HG03108 (cell line): ENCODE measurements around the gene FURIN.
A peak's percentile ranks its signal among the peaks of the same experiment; 100 is the strongest.
"Not testable (repeated sequence)": the region's sequence is repeated elsewhere in the genome, so short reads cannot be mapped to it uniquely, and the experiment has no call there.

ENCODE experiments used
- ATAC-seq: cut with Tn5 transposase; IDR thresholded peaks from one replicate; pipeline ENCODE4 v1.9.1; 2021; ENCODE audit warnings: moderate library complexity; ENCODE audit not compliant: unreplicated experiment

The FURIN gene

DNA sequence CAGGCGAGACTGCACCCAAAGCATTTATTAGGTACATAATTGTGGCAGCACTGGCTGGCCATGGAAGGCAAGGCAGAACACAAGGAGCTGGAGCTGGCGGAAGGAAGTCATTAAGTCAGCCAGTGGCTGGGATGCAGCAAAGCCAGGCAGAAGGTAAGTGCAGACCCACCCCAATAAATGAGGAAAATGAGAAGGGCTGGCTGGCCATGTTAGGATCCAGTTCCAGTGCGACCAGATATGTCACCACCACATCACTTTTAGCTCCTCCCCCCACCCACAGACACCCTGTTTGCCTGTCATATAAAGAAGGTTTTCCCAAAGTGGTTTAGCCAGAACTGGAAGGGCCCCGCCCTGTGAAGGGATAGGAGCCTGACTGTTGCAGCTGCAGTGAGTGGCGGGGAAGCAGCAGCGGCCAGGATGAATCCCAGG is at the start of gene FURIN:
Gene FURIN (plus strand): TSS at position 328 of the 429 bp plus-strand sequence. CDS start 7,153 bp downstream, outside the sequence.
- no peak for ATAC-seq

DNA sequence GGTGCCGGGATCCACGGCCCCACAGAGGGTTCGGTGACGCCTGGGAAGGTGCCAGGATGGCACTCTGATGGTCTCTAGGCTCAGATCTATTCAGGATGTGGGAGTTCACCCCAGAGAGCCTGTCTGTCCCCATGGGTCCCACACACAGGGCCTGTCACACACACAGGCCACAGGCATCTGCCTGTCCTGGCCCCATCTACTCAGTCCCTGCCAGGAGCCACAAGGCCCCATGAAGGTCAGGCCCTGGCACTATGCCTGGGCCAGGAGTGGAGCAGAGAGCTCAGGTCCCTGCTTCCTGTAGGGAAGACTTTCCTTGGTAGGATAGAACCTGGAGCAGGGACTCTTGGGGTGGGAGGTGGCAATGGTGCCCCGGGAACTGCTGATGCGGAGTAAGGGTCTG is 49.0 kb upstream of the FURIN start:
- ATAC-seq: no peak

DNA sequence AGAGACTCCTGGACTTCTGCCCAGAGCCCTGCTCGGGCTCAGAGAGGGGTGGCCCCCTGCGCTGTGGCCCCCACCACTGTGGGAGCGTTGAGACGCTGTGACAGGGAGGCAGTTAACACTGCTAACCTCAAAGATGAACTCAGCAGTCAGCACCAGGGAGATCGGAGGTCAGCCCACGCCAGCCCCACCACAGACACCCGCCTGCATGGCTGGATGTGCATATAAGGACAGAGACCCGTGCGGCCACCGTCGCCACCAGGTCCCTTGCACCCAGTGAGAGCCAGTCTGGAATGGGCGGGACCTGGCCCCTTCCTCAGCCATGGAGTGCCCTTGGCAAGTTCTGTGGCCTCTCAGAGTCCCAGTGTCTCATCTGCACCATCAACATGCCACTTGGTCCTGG is 48.5 kb upstream of the FURIN start:
- ATAC-seq: no peak

DNA sequence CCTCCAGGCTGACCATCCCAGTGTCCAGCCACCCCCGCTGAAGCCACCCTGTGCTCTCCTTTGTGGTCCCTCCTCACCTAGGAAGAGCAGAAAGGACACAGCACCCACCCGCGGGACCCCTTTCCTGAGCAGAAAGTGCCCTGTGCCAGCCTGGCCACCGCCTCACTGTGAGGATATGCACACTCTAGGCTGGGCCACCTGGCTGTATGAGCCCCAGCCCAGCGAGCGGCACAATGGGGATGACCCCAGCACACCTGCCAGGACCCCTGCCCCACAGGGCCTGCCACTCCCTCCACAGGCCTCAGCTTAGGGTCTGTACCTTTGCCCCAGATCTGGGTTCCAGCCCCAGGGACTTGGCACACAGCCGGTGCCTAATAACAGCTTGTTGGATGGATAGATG is 47.9 kb upstream of the FURIN start:
- no peak for ATAC-seq

DNA sequence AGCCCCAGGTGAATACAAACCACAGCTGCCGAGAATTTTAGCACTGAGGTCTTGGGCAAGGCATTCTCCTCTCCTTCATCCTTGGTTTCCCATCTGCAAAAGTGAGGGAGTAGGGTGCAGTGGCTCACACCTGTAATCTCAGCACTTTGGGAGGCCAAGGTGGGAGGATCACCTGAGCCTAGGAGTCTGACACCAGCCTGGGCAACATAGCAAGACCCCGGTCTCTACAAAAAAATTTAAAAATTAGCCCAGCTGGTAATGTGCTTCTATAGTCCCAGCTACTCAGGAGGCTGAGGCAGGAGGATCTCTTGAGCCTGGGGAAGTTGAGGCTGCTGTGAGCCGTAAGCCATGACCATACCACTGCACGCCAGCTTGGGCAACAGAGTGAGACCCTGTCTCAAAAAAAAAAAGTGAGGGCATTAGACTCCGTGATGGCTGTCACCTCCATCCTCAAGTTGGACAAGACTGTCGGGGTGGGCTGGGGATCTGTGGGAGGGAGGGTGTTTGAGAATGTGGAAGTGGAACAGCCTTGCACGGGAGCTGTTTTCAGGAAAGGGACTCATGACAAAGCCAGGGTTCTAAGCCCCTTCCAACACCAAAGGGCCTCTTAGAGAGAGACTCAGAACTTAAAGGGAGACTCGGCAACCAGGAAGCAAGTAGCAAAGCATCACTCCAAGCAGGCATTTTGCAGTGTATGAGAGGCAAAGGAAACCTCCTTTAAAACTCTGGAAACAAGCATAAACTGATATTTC is 46.0 kb upstream of the FURIN start:
- no peak for ATAC-seq

DNA sequence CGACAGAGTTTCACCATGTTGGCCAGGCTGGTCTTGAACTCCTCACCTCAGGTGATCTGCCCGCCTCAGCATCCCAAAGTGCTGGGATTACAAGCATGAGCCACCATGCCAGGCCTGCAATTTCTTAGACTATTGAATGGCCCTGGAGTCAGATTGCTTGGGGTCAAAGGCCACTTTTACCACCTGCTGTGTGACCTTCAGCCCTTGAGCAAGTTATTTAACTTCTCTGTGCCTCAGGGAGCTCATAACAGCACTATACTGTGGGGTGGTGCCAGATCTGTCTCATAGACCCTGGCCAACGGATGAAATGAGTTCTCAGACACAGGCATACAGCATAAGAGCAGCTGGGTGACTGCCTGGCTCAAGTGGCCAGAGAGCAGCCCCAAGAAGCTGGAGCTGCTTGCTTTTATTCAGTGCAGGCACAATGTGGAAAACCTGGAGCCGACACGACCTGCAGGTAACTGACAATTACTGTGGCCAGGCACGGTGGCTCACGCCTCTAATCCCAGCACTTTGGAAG is 44.9 kb upstream of the FURIN start:
- no peak for ATAC-seq

DNA sequence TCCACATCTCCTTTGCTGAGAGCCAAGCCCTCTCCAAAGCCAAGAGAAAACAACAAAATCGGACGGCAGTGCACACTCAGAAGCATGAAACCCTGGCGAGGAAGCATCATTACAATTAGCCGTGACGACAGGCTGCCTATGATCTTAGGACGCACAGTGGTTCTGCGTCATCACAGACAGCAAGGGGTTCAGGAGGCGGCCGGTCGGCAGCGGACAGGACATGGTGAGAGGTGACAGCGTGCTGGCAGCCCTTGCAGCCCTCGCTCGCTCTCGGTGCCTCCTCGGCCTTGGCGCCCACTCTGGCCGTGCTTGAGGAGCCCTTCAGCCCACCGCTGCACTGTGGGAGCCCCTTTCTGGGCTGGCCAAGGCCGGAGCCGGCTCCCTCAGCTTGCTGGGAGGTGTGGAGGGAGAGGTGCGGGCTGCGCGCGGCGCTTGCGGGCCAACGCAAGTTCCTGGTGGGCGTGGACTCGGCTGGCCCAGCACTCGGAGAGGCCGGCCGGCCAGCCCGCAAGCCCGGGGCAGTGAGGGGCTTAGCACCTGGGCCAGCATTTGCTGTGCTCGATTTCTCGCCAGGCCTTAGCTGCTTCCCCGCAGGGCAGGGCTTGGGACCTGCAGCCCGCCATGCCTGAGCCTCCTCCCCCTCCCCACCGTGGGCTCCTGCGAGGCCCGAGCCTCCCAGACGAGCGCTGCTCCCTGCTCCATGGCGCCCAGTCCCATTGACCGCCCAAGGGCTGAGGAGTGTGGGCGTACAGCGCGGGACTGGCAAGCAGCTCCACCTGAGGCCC is 43.1 kb upstream of the FURIN start:
- not testable (repeated sequence) for ATAC-seq

DNA sequence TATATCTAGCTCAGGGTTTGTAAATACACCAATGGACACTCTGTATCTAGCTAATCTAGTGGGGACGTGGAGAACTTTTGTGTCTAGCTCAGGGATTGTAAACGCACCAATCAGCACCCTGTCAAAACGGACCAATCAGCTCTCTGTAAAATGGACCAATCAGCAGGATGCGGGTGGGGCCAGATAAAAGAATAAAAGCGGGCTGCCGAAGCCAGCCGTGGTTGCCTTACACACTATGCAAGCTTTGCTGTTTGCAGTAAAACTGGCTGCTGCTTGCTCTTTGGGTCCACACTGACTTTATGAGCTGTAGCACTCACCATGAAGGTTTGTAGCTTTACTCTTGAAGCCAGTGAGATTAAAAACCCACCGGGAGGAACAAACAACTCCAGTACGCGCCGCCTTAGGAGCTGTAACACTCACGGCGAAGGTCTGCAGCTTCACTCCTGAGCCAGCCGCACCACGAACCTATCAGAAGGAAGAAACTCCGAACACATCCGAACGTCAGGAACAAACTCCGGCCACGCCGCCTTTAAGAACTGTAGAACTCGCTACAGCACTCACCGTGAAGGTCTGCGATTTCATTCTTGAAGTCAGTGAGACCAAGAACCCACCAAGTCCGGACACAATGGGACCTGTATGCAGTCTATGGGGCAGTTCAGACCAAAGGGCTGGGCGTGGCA is 42.0 kb upstream of the FURIN start:
- not testable (repeated sequence) for ATAC-seq

DNA sequence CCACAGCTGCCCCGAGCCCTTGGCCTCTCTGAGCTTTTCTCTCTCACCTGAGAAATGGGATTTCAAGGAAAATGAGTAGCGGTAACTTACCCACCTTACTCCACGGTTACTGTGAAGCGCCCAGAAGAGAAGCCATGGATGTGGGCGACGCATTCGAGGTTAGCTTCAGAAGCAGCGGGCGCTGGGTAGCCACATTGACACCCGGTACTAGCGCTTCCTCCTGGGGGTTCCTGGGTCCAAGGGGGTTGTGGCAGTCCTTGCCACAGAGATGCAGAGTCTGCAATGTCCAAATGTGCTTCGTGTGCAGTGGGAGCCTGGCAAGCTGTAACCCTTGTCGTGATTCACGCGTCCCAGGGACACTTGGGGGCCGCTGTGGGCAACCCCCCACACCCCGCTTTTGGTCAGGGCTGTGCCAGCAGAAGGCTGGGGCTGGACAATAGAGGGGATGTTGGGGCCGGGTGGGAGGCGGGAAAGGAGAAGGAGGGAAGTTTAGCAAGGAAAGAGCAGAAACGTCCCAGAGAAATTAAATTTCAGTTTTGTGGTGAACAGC is 41.4 kb upstream of the FURIN start:
- no peak for ATAC-seq

DNA sequence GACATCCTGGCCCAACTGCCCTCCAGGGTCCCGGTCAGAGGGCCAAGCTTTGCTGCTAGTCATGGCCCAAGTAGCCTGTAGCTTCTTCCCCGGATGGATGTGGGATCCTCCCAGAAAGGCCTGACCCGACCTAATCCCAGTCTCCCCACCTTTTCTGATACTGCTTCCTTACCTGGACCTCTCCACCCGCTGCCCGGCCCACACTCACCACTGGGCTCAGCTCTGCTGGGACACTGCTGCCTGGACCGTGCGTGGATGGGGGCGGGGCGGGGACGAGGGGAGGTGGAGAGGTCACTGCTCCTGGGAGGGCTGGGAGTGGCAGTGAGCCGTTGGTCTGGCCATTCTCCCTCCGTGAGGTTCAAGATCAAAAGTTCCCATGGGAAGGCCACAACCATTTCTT is 40.3 kb upstream of the FURIN start:
- no peak for ATAC-seq

DNA sequence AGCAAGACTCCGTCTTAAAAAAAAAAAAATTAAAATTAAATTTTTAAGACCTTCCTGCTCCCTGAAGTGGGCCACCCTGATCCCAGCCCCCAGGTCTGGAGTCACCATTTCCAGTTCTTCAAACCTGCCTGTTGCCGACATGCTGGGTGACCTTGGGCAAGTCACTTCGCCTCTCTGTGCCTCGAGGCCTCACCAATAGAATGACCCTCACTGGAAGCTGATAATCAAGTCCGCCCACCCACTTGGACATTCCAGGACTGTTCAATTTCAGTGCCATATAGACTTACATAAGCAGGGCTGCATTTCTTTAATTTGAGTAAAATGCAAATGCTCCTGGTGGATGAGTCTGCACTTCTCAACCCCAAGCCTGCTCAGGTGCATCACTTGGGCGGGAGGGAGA is 39.3 kb upstream of the FURIN start:
- ATAC-seq: no peak

DNA sequence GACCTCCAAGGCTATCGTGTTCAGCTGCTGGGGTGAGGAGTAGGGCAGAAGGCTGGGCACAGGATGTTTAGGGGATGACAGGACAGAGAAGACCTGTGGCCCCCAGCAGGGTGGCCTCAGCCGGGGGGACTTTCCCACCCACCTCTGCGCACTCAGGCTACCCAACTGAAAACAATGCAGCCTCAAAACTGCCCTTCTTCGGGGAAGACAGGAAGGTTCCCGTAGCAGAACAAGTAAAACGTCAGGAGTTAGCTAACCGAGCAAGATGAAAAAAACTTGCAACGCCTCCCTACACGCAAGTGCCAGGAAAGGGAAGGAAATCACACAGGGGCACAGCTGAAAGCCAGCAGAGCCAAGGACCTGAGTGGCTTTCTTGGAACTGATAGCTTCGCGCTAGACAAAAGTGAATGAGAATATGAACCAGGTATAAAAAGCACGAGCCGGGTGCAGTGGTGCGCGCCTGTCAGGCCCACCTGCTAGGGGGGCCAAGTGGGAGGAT is 38.4 kb upstream of the FURIN start:
- ATAC-seq: no peak

DNA sequence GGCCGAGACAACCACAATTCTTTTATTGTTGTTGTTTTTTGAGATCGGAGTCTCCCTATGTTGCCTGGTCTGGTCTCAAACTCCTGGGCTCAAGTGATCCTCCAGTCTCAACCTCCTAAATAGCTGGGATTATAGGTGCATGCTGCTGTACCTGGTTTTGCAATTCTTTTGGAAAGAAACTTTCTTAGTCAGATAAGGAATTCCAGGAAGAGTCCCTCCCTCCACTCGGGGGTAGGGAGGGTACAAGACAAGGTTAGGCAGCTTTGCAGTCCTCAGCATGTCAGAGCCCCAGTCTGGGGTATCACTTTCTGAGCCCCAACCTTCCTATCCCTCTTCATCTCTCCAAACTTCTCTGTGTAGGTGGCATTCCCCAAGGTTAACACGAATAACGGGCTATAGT is 33.8 kb upstream of the FURIN start:
- ATAC-seq: no peak

DNA sequence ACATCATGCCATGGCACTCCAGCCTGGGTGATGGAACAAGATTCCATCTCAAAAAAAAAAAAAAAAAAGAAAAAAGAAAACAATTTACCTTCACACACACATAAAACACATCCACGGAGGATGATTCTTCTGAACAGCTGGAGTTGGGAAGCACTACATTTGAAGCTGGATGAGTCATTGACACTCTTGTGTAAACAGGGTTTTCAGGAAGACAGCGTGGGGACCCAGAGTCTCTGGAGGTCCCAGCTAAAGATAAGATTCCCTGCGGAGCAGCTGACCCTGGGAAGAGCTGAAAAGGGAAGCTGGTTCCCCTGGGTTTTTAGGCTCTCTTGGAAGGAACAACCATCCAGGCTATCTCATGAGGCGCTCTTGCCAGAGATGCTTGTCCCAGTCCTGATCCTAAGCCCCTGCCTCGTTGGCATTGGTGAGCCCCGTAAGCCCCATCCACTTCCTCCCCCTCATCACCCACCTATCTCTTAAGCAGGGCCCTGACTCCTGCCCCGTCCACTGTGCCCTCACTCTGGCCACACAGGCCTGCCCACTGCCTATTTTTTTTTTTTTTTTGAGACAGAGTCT is 32.0 kb upstream of the FURIN start:
- ATAC-seq: no peak

DNA sequence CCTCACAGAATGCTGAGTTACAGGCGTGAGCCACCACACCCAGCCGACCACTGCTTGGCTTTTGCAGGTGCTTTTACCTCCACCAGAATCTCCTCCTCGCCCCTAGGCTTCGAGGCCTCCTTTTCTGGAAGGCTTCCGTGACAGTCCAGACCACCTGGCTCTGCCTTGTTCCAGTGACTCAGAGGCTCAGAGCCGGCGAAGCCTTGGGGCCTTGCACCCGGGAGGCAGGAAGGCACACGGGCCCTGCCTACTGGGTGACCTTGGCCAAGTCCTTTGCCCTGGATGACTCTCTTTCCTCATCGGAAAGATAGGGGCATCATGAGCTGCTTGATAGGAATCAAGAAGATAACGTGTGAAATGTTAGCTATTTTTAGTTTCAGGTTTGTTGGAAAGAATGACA is 31.3 kb upstream of the FURIN start:
- no peak for ATAC-seq

DNA sequence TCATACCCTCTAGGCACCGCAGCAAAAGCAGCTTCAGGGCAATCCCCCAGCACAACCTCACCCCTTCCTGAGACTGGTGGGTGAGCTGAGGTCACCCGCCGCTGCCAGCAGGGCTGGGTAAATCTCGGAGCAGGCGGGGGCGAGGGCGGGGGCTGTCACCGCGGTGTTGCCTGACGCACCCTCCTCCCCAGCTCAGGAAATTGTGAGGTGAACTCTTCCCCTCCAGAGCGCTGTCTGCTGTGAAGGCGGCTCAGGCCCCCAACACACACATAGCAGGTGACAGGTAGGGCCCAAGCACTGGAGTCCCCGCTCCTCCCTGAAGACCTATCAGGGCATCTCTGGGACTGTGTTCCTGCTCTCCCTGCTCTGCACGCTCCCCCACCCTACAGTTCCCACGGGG is 30.2 kb upstream of the FURIN start:
- no peak for ATAC-seq

DNA sequence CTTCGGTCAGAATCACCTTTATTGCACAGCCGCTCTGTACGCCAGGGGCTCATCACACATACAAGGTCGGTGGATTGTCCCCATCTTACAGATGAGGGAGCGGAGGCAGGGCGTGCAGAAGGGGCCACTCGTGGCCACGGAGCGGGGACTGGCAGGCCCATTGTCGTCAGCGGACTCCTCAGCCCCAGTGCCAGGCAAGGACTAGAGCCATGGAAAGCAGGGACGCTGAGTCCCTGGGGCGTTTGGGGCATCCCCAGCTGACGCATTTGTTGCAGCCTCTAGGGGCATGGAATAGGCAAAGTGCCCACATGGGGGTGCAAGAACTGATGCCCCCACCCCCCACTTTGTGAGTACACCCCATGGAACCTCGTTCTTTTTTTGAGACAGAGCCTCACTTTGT is 29.8 kb upstream of the FURIN start:
- ATAC-seq: no peak

DNA sequence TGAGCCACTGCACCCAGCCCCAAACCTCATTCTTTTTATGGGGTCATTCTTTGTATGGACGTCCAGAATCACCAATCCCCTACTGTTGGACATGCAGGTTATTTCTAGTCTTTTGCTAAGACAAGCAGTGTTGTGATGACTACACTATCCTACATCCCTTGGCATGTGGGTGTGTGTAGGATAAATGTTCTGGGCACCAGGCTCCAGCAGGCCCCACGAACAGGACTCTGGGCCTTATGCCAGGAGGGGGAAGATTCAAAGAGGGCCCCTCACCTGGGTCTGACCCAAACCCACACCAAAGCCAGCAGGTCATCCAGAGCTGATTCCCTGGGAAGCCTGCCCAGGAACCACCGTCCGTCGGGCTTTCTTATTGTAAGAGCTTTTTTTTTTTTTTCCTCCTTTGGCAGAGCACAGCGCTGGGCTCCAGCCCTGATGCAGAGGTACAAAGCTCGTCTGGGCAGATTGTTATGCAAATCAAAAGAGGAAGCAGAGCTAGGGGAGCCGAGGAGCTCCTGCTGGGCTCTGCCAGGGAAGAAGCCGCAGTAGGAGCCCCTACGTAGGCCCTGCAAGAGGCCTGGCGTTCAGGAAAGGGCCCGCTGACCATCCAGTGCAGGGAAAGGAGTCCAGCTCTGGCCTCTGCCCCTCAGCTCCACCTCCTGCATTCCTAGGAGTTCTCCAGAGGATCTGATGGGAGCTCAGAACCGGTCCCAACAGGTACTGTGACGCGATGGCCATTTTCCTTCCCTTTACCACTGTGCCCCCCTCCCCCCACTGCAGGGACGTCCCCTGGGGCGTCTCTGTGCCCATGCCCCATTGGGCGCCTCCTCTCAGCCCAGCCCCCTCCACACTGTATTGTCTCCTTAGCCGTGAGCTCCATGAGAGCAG is 29.0 kb upstream of the FURIN start:
- ATAC-seq: peak; percentile 71

DNA sequence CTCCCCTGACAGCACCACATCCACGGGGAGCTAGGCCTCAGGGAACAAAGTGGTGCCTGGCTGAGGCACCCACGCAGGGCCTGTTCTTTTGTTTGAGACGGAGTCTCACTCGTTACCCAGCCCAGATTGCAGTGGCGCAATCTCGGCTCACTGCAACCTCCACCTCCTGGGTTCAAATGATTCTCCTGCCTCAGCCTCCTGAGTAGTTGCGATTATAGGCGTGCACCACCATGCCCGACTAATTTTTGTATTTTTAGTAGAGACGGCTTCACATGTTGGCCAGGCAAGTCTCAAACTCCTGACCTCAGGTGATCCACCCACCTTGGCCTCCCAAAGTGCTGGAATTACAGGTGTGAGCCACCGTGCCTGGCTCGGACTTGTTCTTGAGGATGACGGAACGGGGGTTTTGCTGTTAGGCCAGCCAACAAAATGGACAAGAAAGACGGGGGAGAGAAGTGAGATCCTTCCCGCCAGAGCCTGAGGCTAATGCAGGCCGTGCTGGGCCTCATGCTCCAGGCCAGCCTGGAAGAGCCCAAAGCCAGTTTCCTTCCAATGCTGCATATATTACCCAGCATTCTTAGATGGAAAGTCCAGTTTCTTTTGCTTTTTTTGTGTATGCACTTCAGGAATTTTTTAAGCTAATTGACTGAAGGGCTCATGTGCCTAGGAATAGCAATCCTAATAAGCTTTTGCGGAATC is 28.1 kb upstream of the FURIN start:
- no peak for ATAC-seq
